ENCODE data around the gene BAZ2B. TPM values are rescaled to one million over a fixed set of nuclear protein-coding genes. Genes with fewer than 3 reads are reported as not detected.

Gene BAZ2B
- polyA plus RNA-seq, 2 of the 4 experiments (the other 2 are of a cell fraction): 19.6 to 50.6 TPM

DNA sequence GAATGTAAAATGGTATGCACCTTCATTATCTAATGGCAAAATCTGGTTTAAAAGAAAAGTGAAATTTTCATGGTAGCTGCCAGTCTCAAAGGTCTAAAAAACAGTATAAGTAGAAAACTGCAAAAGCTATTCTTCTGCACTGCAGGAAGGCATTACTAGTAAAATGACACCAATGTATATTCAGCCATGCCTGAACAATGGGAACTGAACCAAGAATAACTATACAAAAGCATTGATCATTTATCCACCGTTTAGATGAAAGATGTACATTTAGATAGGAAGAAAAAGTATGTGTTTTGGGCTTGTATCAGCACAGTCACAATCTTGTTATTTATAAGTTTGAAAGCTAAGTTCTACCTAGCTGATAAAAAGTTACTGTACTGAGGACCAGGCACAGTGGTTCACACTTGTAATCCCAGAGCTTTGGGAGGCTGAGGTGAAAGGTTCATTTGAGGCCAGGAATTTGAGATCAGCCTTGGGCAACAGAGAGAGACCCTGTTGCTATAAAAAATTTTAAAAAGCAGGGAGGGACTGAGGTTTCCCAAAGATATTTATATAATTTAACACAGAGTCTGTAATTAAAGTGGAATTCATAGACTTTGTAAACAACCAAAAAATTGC lies 166.7 kb downstream of the BAZ2B start:
- CTCF ChIA-PET: interaction anchor here (1.2 kb wide), 1 partner anchor 18 kb away, joined by 3 read pairs; no protein-coding TSS in a partner anchor
- POLR2A ChIA-PET: interaction anchor here (0.6 kb wide), 1 partner anchor 166 kb away, joined by 4 read pairs; no protein-coding TSS in a partner anchor
- H3K4me1 ChIP-seq: peaks cover 11% of the 10 kb centered on the region
- no peak overlapping the region for H3K4me2 ChIP-seq
- FAIRE-seq: no peak
- TF ChIP-seq, protein P1, sequence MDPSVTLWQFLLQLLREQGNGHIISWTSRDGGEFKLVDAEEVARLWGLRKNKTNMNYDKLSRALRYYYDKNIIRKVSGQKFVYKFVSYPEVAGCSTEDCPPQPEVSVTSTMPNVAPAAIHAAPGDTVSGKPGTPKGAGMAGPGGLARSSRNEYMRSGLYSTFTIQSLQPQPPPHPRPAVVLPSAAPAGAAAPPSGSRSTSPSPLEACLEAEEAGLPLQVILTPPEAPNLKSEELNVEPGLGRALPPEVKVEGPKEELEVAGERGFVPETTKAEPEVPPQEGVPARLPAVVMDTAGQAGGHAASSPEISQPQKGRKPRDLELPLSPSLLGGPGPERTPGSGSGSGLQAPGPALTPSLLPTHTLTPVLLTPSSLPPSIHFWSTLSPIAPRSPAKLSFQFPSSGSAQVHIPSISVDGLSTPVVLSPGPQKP (IDR thresholded peaks at IDR 0.05; ENCODE audit: low read depth, low read length): no peak
- TF ChIP-seq SMC3 (IDR thresholded peaks at IDR 0.05) (no peak), FOXS1 (CRISPR knock-in tag; IDR thresholded peaks at IDR 0.05) (no peak), HOXA7 (CRISPR knock-in tag; IDR thresholded peaks at IDR 0.05) (no peak)
- no peak overlapping the region for H3K27ac ChIP-seq
- 0% methylated on average over 1 of the region's 1 CpG for WGBS (ENCODE audit: missing lambda C conversion rate)
- no peak for ATAC-seq
- DNase-seq (ENCODE audit: low read depth in 1 of 2, low spot score in 1 of 2): no peak
- H3K9me3 ChIP-seq: no peaks in the 10 kb centered on the region
- no peak overlapping the region for H3K4me3 ChIP-seq

DNA sequence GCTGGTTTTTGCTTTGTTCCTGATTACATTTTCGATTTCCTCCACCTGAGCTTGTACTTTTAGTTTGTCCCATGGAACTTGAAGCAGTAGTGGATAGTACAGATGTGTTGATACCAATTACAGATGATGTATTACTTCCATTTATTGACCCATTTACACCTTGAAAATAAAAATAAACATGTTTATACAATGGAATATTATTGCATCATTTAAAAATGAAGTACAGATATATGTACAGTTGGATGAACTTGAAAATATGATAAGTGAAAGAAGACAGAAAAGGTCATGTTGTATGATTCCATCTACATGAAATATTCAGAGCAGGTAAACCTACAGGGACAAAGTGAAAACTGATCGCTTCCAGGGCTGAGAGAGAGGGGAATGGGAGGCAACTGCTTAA lies 169.5 kb downstream of the BAZ2B start:
- FAIRE-seq: no peak
- CTCF ChIA-PET: no interaction called here

DNA sequence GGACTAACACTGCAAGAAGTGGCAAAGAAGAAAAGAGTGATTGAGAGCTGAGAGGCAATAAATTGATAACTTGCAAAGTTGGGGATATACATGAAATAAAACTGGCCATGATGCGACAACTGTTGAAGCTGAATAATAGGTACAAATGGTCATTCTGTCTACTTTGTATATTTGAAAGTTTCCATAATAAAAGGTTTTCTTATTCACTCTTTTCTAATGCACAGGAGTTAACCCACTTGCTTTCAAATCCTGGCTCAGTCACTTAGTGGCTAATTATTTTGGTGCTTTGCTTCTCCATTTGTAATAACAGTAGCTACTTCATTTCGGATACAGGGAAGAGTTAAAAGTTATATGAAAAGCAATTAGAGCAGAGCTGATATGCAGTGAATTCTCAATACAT lies 170.1 kb downstream of the BAZ2B start:
- POLR2A ChIA-PET: no interaction called here

More for the DNA sequence above, 169.5 kb downstream of the BAZ2B start:
- DNase-seq (ENCODE audit: low read depth in 1 of 2, low spot score in 1 of 2): no peak
- no peak for TF ChIP-seq JUN (IDR thresholded peaks at IDR 0.05)
- H3K9me3 ChIP-seq: no peaks in the 10 kb centered on the region
- no peak overlapping the region for H3K4me2 ChIP-seq
- H3K27ac ChIP-seq: no peak overlapping the region
- ATAC-seq: no peak
- no peaks in the 10 kb centered on the region for H3K4me1 ChIP-seq
- 66% methylated on average over 2 of the region's 2 CpGs for WGBS (ENCODE audit: missing lambda C conversion rate)
- POLR2A ChIA-PET: no interaction called here
- no peak overlapping the region for H3K4me3 ChIP-seq

More for the DNA sequence above, 170.1 kb downstream of the BAZ2B start:
- Histone ChIP-seq H3K4me1 (no peaks in the 10 kb centered on the region), H3K27ac (no peak overlapping the region), H3K9me3 (no peaks in the 10 kb centered on the region), H3K4me3 (no peak overlapping the region), H3K4me2 (no peak overlapping the region)
- CTCF ChIA-PET: interaction anchor here (0.8 kb wide), 1 partner anchor 266 kb away, joined by 3 read pairs; the partner anchor contains the start of gene MARCHF7
- TF ChIP-seq RNF2 (IDR thresholded peaks at IDR 0.05; ENCODE audit: borderline replicate concordance, low read depth) (no peak), FOSB (CRISPR knock-in tag; IDR thresholded peaks at IDR 0.05) (no peak), HOXB5 (CRISPR knock-in tag; IDR thresholded peaks at IDR 0.05) (no peak), CEBPB (IDR thresholded peaks at IDR 0.05) (no peak), HEYL (CRISPR knock-in tag; IDR thresholded peaks at IDR 0.05) (no peak), MYC (IDR thresholded peaks at IDR 0.05; ENCODE audit: borderline replicate concordance, low read length) (no peak)
- TF ChIP-seq, protein P2, sequence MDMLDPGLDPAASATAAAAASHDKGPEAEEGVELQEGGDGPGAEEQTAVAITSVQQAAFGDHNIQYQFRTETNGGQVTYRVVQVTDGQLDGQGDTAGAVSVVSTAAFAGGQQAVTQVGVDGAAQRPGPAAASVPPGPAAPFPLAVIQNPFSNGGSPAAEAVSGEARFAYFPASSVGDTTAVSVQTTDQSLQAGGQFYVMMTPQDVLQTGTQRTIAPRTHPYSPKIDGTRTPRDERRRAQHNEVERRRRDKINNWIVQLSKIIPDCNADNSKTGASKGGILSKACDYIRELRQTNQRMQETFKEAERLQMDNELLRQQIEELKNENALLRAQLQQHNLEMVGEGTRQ (IDR thresholded peaks at IDR 0.05): no peak
- TF ChIP-seq, protein P3, sequence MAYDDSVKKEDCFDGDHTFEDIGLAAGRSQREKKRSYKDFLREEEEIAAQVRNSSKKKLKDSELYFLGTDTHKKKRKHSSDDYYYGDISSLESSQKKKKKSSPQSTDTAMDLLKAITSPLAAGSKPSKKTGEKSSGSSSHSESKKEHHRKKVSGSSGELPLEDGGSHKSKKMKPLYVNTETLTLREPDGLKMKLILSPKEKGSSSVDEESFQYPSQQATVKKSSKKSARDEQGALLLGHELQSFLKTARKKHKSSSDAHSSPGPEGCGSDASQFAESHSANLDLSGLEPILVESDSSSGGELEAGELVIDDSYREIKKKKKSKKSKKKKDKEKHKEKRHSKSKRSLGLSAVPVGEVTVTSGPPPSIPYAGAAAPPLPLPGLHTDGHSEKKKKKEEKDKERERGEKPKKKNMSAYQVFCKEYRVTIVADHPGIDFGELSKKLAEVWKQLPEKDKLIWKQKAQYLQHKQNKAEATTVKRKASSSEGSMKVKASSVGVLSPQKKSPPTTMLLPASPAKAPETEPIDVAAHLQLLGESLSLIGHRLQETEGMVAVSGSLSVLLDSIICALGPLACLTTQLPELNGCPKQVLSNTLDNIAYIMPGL (CRISPR knock-in tag; IDR thresholded peaks at IDR 0.05; ENCODE audit: borderline replicate concordance): no peak
- TF ChIP-seq, protein P4, sequence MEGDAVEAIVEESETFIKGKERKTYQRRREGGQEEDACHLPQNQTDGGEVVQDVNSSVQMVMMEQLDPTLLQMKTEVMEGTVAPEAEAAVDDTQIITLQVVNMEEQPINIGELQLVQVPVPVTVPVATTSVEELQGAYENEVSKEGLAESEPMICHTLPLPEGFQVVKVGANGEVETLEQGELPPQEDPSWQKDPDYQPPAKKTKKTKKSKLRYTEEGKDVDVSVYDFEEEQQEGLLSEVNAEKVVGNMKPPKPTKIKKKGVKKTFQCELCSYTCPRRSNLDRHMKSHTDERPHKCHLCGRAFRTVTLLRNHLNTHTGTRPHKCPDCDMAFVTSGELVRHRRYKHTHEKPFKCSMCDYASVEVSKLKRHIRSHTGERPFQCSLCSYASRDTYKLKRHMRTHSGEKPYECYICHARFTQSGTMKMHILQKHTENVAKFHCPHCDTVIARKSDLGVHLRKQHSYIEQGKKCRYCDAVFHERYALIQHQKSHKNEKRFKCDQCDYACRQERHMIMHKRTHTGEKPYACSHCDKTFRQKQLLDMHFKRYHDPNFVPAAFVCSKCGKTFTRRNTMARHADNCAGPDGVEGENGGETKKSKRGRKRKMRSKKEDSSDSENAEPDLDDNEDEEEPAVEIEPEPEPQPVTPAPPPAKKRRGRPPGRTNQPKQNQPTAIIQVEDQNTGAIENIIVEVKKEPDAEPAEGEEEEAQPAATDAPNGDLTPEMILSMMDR (IDR thresholded peaks at IDR 0.05): no peak
- ATAC-seq (no peak), DNase-seq (ENCODE audit: low read depth in 1 of 2, low spot score in 1 of 2) (no peak), FAIRE-seq (no peak)
- 89% methylated on average over 2 of the region's 2 CpGs for WGBS (ENCODE audit: missing lambda C conversion rate)

Measured in A549 (cell line).